GM19238 (cell line): ENCODE data around the gene NSUN3.

ENCODE experiments used
- DNase-seq: peaks from one replicate; pipeline ENCODE4 v3.0.0; 2011; ENCODE audit warnings: low spot score; ENCODE audit not compliant: insufficient read length

The NSUN3 gene

GRCh38 chr3:94118390-94118789 lies 55.5 kb downstream of the NSUN3 start:
- no peak for DNase-seq

DNA sequence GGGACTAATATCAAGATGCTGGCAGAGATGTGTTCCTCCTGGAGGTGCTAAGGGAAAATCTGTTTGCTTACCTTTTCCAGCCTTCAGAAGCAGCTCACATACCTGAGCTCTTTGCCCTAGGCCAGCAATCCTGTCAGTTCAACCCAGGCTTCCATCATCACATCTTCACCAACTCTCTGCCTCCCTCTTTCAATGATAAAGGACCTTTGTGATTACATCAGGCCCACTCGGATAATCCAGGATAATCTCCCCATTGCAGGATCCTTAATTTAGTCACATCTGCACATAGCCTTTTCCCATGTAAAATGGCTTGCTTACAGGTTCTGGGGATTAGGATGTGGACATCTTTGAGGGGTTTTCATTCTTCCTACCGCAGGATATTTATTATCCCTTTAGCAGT lies 58.3 kb downstream of the NSUN3 start:
- DNase-seq: no peak

GRCh38 chr3:94127115-94127514 lies 64.3 kb downstream of the NSUN3 start:
- no peak for DNase-seq

DNA sequence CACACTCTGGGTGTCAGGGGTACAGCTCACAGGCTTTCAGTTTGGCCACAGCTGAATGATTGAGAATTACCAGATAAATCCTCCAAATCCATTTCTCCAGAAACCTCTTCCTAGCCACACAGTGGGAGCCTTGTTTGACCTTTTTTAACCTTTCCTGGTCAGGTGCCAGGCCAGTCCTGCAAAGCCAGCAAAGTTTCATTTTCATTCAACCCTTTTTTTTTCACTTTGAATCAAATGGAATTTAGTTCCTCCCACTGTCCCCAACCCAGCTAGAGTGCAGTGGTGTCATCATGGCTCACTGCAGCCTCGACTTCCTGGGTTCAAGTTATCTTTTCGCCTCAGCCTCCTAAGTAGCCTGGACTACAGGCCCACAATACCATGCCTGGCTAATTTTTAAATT lies 67.8 kb downstream of the NSUN3 start:
- no peak for DNase-seq

DNA sequence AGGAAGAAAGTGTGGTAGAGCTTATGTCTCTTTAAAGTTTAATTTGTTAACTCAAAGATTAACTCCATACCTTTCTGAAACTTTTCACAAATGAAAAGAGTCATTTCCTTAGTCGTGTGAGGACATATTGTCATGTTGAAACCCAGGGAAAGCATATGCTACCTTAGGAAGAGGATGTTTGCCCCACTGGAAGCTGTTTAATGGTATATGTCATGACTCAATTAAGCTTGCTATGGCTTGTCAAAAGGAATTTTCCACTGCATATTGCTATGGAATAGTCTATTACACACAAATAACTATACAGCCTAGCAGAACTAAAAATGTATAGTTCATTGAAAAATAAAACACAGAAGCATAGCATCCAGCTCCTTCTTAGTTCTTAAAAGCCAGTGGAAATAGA lies 69.9 kb downstream of the NSUN3 start:
- DNase-seq: no peak

- no peak for DNase-seq
These were observed 73.3 kb downstream of the NSUN3 start for GRCh38 chr3:94136133-94136532.

- DNase-seq: no peak
These were observed 74.5 kb downstream of the NSUN3 start for GRCh38 chr3:94137377-94137776.

DNA sequence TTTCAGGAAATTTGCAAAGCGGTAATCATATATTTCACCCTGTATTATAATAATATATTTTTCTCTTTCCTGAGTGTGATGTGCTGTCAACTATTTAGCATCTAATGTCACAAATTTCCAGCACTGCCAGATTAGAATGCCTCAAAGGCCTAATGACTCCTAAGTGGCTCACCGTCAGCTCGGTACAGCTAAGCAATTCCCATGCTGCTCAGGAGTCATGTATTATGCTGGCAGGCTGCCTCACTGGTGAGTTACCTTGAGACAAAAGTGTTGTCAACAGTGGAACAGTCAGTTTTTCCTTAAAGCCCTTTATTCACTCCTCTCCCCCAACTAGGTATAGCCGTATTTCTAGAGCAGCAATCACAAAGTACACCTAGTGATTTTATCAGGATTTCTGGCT lies 83.6 kb downstream of the NSUN3 start:
- no peak for DNase-seq

DNA sequence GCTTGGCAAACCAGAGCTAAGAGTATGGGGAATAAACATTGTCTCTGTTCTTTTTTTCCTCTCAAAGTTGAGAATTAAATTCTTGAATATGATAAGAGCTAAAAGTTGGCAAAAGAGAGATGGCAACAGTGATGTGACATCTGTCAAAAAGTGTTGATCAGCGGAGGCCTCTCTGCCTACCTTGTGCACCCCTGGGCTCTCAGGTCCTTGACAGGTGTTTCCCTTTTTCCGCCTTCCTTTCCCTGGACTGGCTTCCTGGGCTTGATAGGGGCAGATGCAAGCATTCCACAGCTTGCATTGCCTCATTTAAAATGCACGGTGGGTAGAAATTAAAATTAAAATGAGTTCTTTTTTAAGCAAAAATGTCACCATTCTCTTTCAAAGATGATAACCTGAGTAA lies 84.2 kb downstream of the NSUN3 start:
- DNase-seq: no peak

DNA sequence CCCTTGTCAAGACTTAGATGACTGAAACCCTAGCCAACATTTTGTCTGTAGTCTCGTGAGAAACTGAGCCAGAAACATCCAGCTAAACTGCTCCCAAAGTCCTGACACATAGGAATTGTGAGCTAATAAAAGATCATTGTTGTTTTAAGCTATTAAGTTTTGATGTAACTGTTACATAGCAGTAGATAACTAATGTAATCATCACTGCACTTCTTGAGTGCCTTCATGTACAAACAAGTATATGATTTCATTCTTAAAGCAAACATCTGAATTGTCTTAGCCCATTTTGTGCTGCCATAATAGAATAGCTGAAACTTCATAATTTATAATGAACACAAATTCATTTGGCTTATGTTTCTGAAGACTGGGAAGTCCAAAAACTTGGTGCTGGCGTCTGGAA lies 87.3 kb downstream of the NSUN3 start:
- DNase-seq: no peak

GRCh38 chr3:94156626-94157025 lies 93.8 kb downstream of the NSUN3 start:
- no peak for DNase-seq

- DNase-seq: no peak
These were observed 95.7 kb downstream of the NSUN3 start for GRCh38 chr3:94158512-94158911.

DNA sequence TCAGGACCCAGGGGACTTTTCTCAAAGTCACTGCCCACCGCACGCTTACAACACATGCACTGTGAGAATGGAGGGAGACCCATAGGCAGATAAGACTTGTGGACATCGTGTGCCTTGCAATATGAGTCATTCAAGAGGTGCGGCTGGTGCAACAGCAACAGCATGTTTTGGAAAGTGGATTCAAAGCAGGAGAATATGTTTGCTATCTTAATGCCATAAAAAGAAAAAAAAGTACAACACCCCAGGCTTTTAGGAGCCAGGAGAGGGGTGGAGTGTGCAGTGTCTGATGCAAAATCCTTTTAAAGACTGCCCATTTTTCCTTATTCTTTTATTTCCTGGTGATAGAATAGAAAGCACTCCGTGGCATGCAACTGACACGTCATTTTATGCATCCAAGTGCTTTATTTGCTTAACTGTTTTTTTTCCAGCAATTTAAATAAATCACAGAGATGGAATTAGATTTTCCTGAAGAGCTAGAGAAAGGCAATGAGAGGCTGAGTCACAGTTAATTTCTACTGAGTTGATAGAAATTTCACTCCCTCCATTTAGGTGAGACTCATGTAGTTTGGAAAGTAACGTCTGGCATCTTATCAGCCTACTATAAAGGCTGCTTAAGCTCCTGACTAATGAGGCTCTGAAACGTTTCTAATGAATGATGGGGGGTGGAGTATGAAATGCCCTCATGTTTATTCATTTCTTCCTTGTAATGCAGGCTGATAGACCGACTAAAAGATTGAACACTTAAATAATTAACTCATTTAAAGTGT lies 96.4 kb downstream of the NSUN3 start:
- no peak for DNase-seq

DNA sequence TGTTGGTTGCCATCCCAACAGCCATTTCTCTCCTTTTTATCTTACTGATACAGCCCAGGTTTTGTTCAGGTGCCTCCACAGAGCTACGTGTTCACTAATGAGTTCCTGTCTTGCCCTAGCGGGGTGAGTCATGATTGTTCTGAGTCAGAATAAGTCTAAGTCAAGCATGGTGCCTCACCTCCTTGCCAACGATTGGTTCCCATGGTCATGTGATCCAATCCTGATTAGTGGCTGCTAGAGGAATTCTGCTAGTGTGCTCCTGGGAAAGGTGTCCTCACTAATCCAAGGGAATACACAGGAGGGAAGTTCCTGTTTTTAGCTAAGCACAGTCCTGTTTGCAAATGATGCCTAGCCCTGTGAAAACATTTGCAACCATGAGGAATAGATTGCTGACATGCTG lies 99.8 kb downstream of the NSUN3 start:
- DNase-seq: no peak

DNA sequence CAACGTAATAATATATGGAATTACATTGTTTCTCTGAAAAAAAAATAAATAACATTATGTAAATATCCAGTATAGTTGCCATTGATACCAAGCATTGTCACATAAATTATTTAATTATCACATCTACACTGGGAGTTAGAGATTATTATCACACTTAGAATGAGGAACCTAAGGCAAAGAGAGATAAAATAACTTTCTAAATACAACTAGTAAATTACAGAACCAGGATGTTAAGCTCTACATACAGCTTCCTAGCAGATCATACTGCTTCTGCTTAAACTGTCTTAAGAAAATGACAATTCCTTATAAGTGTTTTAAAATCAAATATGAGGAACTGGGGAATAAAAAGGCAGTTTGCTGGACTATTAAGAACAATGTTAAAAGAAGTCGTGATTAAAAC lies 104.5 kb downstream of the NSUN3 start:
- no peak for DNase-seq

GRCh38 chr3:94167796-94168195 lies 104.9 kb downstream of the NSUN3 start:
- DNase-seq: no peak

DNA sequence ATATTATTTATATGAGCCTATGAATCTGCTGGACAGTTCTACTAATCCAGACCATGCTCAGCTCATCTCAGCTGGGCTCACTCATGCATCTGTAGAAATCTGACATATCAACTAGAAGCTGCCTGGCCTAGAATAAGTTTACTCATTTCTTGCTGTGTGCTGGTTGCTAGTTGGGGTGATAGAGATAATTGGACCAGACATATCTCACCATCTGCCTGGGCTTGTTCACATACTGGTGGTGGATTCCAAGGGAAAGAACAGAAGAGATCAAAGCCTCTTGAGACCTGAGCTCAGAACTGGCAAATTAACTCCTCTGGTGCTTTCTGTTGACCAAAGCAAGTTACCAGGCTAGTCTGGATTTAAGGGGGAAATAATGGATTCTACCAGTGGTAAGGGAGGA lies 109.1 kb downstream of the NSUN3 start:
- DNase-seq: no peak

GRCh38 chr3:94172695-94173310 lies 109.9 kb downstream of the NSUN3 start:
- DNase-seq: no peak

- DNase-seq: no peak
These were observed 111.0 kb downstream of the NSUN3 start for GRCh38 chr3:94173673-94174434.

GRCh38 chr3:94175677-94176076 lies 112.8 kb downstream of the NSUN3 start:
- DNase-seq: no peak

- DNase-seq: no peak
These were observed 114.3 kb downstream of the NSUN3 start for GRCh38 chr3:94176988-94177745.
